ENCODE data around the gene SDK1. TPM values are rescaled to one million over a fixed set of nuclear protein-coding genes. Genes with fewer than 3 reads are reported as not detected.
A peak's percentile ranks its signal among the peaks of the same experiment; 100 is the strongest.
"Not testable (repeated sequence)": the region's sequence is repeated elsewhere in the genome, so short reads cannot be mapped to it uniquely, and the experiment has no call there.

Gene SDK1
- total RNA-seq, 1 donor from 2014 or later = 0.34 TPM

- no peak for DNase-seq
Observed at GRCh38 chr7:4212376-4212775, 911.3 kb downstream of the SDK1 start.

- no peak for DNase-seq
Observed at GRCh38 chr7:4214291-4215155, 913.5 kb downstream of the SDK1 start.

- no peak for DNase-seq
Observed at GRCh38 chr7:4215176-4215720, 914.2 kb downstream of the SDK1 start.

GRCh38 chr7:4216016-4216415 is 915.0 kb downstream of the SDK1 start:
- DNase-seq = peak; percentile 13

- not testable (repeated sequence) for DNase-seq
Observed at GRCh38 chr7:4217126-4217660, 916.1 kb downstream of the SDK1 start.

GRCh38 chr7:4218481-4218880 is 917.4 kb downstream of the SDK1 start:
- DNase-seq = no peak

- no peak for DNase-seq
Observed at GRCh38 chr7:4220011-4220410, 919.0 kb downstream of the SDK1 start.

- no peak for DNase-seq
Observed at GRCh38 chr7:4221043-4221442, 920.0 kb downstream of the SDK1 start.

- DNase-seq = no peak
Observed at GRCh38 chr7:4222676-4223075, 921.6 kb downstream of the SDK1 start.

- DNase-seq = no peak
Observed at GRCh38 chr7:4225361-4225771, 924.3 kb downstream of the SDK1 start.

- DNase-seq = no peak
Observed at GRCh38 chr7:4225881-4226523, 925.0 kb downstream of the SDK1 start.

- DNase-seq = no peak
Observed at GRCh38 chr7:4226524-4226882, 925.5 kb downstream of the SDK1 start.

- DNase-seq = no peak
Observed at GRCh38 chr7:4227105-4228010, 926.3 kb downstream of the SDK1 start.

GRCh38 chr7:4230352-4230751 is 929.3 kb downstream of the SDK1 start:
- DNase-seq = no peak

GRCh38 chr7:4233146-4233545 is 932.1 kb downstream of the SDK1 start:
- DNase-seq = no peak

- no peak for DNase-seq
Observed at GRCh38 chr7:4233621-4234497, 932.8 kb downstream of the SDK1 start.

GRCh38 chr7:4234498-4234855 is 933.4 kb downstream of the SDK1 start:
- DNase-seq = no peak

GRCh38 chr7:4234886-4235285 is 933.8 kb downstream of the SDK1 start:
- DNase-seq = no peak

GRCh38 chr7:4235596-4235995 is 934.5 kb downstream of the SDK1 start:
- no peak for DNase-seq

- no peak for DNase-seq
Observed at GRCh38 chr7:4236389-4236788, 935.3 kb downstream of the SDK1 start.

GRCh38 chr7:4236873-4237272 is 935.8 kb downstream of the SDK1 start:
- not testable (repeated sequence) for DNase-seq

All from dermis blood vessel endothelial cell (primary cell).